ENCODE results near the gene STK17A.

STK17A gene

DNA sequence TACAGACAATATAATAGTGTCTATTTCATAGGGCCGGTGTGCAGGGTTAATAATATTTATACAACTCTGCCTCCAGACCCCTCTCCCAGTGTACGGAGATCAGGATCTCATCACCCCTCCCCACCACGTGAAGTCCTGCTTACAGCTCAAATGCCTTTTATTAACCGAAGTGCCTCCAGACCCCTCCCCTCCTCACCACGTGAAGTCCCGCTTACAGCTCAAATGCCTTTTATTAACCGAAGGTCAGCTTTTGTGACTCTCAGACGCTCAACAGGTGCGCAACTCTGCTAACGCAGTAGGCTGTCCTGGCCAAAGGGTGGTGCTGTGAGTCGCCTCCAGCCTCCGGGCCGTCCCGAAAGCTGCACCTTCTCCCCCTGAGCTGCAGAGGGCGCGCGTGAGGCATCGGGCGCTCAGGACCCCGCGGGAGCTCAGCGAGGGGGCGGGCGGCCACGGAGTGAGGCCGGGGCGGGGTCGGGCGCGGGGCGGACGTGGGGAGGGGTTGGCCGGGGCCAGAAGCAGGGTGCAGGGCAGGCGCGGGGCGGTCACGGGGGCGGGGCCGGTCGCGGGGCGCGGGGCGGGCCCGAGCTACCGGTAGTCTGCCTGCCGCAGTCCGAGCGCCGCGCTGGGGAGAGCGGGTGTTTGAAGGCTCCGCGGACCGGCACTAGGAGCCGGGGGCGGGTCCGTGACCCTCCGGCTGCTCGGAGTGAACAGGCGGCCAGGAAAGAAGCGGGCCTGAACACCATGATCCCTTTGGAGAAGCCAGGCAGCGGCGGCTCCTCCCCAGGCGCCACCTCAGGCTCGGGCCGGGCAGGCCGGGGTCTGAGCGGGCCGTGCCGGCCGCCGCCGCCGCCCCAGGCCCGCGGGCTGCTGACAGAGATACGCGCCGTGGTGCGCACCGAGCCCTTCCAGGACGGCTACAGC, at the start of gene STK17A:
Gene STK17A, plus strand, starts transcription at position 606 of the 921 bp plus-strand sequence. Its CDS starts 136 bp downstream, at position 742.
- peak; percentile 89 for DNase-seq (ENCODE audit: low read depth)

DNA sequence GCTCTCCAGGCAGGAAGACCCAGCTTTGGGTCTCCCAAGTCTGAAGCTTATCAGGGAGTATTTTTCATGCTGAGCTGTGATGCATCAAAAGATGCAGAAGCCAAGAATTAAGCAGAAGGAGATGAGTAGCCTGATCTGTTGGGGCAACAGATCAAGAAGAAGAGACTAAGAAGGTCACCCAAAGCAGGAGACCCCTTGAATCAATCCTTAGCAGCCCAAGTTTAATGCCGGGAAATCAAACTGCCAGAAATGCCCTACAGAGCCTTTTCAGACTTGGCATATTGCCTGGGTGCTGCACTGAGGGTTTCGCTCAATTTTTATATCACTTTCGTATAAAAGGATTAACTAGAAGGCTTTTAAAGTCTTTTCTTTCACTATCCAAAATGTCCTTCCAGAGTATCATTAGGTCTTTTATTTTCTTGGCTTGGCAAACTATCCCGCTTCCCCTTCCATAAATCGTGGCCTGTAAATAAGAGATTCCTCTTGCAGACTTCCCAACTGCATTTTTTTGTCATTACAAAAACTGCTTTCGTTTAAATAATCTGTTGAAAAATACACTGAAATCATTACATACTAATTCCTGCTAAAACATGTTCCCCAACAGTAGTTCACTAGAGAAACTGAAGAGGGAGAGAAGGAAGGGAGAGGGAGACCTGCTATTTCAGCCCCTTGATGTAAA, 49.0 kb upstream of the STK17A start:
- peak; percentile 48 for DNase-seq (ENCODE audit: low read depth)

DNA sequence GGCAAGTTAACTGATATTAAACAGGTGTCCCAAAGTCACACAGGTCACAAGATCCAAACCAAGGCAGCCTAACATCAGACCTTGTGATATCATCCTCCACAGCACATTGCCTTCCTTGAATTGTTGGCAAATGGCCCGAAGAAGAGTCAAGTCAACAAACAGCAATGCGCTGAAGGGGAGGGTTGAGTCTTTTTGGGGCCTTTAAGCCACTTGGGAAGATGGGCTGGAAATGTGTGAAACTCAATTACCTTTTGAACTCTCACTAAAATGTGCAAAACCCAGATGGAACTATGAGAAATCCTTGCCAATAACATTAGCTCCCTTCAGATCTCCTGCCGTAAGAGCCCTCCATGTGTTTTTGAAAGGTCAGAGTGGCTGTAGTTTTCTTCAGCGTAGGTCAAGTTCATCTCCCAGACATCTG, 47.9 kb upstream of the STK17A start:
- peak; percentile 90 for DNase-seq (ENCODE audit: low read depth)

DNA sequence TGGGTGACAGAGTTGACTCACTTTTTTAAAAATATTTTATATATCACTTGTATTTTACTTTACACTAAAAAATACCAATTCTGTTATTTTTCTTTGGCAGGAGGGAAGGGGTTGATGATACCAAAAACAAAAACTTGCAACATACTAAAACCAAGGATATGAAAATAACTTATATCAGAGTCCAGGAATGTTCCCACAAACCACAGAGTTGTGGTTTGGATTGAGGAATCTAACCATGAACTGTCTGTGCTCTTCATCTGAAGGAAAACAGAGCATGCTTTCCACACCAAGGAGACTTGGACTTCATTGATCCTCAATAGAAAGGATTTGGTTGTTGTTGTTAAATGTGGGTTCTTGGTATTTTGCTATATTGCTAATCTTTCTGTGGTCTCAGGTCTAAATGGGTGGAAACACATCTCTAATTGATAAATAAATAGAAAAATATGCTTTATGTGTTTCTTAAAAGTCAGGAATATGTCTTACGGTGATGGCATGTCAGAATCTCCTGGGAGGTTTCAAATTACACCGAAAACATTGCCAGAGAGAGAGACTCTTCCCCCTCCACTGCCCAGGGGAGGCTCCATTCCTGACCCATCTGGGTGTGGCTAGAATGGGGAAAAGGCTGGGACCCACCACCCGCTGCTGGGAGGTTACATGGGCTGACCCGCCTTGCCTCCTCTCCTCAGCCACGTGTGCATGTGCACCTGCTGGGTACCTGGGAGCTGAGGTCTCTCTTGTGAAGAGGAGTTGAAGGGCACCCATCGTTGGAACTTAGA, 46.9 kb upstream of the STK17A start:
- peak; percentile 97 for DNase-seq (ENCODE audit: low read depth)

DNA sequence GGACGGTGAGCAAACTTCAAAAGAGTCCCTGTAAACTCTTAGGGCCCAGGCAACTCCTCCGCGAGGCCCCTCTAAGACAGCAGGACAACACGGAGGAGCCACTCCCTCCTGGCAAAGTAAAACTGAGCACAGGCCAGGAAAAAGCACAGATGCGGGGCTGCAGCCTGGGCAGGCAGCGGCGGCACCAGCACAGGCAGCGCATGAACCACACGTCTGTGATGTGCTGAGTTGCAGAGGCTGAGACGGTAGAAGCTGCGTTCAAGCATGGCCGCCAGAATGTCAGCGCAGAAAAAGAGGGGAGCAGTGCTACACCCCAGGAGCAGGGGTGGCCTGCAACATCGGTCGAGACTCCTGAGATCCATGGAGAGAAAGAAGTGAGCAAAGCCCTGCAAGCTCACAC, 46.1 kb upstream of the STK17A start:
- DNase-seq (ENCODE audit: low read depth) = no peak

DNA sequence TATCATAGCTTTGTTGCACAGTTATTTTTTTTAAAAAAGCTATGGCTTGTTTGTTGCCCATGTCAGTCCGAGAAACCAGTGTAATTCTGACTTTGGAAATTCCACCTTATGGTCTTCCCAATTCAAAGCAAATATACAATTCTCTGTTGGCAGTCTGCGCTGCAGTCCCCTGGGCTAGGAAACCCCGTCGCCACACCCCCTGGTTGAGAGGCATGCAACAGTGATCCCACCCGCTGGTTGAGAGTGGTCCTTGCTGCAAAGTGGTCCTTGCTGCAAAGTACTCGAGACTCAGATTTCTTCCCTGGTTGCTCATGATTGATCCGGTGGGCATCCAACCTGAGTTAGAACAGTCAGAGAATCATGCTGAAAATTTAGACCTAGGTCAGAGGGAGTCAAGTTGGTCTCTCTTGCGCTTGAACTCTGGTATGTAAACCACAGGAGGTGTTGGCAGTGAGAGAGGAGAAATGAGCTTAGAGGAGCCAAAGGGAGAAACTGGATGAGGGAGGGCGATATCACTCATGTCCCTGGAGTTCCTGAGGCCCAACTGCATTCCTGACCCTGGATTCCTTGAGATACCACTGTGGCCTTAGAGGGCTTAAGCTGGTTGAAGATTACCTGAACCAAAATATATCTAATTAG, 45.0 kb upstream of the STK17A start:
- peak; percentile 43 for DNase-seq (ENCODE audit: low read depth)

DNA sequence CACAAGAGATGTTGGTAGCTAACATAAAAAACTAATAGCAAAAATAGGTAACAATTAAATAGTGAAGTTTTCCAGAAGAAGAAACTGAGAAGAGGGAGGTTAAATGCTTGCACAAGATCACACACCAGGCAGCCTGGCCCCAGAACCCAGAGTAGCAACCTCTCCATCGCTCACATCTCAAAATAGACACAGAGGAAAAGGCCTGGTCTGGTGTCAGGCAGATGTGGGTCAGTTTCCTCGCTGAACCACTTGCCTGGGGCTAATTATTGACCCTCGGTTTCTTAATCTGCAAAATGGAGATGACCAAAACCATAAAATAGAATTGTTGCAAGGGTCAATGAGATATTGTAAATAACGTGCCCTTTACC, 44.5 kb upstream of the STK17A start:
- no peak for DNase-seq (ENCODE audit: low read depth)

DNA sequence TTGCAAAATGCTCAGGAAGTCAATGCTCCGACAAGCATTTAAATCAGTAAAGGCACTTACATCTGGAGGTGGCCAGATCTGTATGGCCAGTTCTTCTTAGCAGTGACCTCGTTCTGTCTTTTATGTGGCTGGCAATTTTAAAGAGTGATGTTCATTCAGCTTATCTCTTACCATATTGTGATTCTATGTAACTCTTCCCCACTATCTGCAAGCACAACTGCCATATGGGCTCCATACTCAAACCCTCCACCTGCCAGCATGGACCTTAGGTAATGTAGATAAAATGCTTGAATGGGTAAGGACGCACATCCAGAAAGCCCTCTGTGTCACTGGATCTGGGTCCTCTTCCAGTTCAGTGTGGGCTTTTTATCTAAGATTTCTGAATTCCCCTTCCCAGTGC, 42.4 kb upstream of the STK17A start:
- DNase-seq (ENCODE audit: low read depth) = no peak

DNA sequence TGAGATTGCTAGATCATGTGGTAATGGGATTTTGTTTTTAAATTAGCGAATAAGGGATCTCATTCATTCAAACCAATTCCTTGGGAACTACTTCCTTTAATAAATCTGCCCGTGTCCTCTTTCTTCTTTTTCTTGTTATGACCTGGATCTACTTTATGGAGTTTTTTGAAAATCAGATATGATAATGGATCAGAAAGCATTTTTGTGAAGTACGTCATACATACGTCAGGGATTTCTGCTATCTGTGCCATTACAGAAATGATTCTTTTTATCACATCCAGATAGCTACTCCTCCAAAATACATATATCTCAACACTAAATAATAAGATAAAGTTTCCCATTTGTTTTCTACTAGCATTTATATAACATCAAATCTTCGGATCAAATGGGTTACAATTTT, 40.2 kb upstream of the STK17A start:
- DNase-seq (ENCODE audit: low read depth) = no peak

DNA sequence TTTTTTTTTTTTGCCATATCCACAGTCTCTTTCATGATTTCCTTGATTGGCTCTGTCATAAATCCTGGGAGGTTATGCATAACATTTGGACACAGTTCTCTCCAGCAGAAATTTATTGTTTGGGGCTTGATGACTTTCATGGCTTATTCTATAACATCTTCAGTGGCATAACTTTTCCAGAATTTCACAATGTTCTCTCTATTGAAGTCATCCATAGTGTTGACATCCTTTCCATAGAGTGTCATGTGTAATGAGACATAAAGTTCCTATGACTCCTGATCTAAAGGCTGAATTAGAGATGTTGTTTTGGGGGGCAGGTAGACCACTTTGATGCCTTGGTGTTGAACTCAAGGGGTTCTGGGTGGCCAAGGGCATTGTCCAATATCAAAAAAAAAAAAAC, 36.7 kb upstream of the STK17A start:
- DNase-seq (ENCODE audit: low read depth) = no peak

DNA sequence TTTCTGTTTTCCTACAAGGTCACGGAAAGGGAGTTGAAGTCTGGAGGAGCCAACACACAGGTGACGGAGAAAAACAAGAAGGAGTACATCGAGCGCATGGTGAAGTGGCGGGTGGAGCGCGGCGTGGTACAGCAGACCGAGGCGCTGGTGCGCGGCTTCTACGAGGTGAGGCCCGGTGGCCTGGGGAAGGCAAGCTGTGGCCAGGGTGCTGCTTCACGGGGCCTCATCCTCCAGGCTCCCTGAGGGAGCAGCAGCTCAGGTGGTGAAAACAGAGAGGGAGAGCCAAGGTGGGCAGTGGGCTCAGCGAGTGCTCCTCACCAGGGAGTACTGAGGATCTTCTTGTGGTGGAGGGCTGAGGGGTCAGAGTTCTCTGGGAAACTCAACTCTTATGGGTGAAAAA, 32.5 kb upstream of the STK17A start:
- DNase-seq (ENCODE audit: low read depth) = no peak

DNA sequence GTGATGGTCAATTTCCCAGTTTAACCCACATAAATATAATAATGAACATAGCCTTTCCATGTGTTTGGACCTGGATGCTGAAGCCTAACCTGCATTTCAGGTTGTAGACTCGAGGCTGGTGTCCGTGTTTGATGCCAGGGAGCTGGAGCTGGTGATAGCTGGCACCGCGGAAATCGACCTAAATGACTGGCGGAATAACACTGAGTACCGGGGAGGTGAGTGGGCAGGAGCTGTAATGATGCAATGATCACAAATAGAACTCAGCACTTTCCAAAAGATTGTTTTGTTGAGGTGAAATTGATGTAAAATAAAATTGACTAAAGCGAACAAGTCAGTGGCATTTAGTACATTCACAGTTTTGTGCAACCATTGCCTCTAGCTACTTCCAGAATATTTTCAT, 30.8 kb upstream of the STK17A start:
- DNase-seq (ENCODE audit: low read depth) = no peak

DNA sequence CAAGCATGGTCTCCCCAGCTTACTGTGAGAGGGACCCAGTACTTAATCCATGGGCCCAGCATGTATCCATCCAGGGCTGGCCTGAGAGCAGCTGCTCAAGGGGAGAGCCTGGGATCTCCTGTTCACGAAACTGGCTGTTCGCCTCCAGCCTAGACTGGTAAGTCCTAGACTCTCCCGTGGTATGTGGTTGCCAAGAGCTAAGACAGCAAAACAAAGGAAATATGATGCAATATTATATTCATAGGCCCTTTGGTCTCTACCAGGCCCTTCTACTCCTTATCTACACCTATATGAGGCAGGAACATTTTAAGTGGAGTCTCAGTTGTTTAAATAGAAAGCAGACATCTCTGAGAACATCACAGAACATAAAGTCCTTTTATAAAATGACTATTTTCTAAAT, 28.9 kb upstream of the STK17A start:
- peak; percentile 78 for DNase-seq (ENCODE audit: low read depth)

DNA sequence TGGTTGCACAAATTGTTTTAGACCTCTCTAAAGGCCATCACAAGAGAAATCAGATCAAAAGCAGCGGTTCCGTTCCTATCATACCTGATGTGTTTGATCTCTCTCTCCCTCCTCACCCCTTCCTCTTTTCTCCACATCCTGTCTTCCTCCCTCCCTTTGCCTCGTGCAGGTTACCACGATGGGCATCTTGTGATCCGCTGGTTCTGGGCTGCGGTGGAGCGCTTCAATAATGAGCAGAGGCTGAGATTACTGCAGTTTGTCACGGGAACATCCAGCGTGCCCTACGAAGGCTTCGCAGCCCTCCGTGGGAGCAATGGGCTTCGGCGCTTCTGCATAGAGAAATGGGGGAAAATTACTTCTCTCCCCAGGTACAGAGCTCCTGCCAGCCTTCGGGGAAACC, 28.5 kb upstream of the STK17A start:
- no peak for DNase-seq (ENCODE audit: low read depth)

DNA sequence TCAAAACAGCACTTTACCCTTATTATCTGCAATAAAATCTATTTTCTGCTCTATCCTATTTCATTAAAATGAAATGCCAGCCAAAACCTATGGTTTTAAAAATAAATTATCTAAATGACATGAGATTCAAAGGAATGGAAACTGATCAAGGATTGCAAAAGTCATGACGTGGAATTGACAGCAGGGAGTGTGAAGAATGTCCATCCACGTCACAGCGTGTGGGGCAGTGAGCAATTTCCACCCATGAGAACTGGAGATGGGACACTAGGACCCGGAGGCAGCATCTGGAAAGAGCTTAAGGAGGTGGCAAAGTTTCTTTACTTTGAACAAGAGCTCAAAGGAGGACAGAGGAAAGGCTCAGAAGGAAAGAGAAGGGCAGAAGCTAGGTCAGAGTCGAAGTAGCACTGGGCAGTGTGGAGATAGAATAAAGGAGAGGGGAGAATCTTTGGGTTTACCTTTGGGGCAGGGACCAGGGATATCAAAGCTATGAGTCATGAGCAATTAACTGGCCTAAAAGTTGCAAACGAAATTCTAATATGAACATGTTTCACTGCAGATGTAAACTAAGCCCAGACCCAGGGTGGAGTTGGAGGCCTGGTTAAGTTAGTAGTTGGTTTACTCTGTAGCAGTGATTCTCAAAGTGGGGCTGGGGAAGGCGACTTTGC, 24.9 kb upstream of the STK17A start:
- no peak for DNase-seq (ENCODE audit: low read depth)

DNA sequence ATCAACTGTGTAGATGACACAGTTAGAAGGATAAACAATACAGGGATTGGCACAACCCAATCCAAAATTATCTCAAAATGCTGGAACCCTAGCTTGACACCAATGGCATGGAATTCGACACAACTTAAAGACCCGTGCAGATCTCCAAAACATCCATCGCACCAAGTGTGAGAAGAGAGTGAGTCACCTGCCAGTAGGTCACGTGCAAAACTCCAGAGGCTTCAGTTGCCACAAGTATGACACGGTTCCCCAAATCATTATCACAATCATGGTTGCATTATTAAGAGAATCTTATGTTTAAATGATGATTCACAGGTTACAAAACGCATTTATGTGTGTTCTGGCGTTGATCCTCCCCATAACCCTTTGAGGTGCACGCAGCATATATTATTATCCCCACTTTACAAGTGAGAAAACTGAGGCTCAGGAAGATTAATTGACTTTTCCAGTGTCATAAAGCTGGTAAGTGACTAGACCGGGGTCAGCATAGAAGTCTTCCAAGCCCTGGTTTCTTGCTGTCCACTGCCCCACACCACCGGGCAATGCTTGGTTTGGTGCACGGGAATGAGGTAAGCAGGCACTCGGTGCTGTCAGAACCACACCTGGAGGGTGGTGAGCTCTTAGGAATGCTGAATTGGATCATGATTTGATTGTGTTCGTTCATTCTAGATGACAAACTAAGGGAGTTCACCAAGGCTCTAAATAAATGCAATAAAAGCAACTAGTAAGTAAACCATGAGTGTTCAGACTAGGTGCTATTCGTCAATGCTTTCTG, 23.6 kb upstream of the STK17A start:
- DNase-seq (ENCODE audit: low read depth) = no peak

DNA sequence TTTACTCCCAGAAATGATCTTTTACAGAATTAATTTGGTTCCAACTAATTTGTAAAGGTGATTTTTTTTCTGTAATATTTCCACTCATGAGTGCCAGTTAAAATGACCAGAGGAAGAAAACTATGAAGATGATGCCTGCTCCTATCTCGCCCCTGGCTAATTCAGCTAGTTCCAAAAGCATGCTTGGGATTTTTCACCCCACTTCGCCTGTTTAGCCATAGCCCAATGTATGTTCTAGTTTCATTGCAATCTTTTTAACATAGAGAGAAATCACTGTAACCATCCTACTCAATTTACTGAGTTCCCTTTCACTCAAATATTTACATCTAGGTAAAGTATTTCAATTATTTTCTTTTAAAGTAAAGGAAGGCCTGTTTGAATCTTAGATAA, 23.0 kb upstream of the STK17A start:
- no peak for DNase-seq (ENCODE audit: low read depth)

DNA sequence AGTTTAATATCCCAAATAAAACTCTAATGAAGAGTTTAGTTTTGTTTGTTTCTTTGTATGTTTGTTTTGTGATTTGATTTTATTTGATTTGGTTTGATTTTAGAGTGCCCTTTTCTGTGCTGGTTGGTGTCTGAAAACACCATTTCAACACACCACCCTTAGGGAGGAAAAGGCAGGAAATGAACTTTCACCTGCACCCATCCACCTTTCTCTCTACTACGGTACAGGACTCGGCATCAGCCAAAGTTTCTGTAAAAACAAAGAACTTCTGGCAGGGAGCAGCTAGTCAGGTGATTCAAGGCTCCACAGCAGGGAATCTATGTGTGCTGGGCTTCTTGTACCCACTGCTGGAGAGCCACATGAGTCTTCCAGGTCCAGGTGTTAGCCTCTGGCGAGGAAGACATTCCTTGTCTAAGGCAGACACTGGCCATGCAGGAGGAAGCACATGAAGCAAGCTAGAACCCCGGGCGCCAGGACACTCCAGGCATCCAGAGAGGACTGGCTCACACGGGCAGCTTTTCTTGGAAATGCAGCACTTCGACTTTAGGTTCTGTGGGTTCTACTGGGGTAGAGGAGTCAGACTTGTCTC, 22.1 kb upstream of the STK17A start:
- DNase-seq (ENCODE audit: low read depth) = no peak

DNA sequence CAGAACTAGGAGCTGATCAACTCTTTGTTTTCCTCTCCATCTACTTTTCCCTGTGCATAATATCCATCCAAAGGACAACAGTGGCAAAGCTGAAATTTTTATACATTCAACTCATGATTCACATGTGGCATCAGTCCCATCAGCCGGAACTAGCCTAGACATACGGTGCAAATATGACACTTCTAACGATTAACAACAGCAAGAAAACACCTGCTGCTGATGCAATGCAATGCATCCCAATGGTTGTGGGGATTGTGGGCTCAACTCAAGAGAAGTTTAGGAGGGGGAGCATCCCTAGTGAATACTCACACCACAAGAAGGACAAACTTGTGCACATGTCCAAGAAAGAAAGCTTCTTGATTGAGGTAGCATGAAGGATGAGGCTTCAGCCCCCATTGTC, 20.5 kb upstream of the STK17A start:
- no peak for DNase-seq (ENCODE audit: low read depth)

DNA sequence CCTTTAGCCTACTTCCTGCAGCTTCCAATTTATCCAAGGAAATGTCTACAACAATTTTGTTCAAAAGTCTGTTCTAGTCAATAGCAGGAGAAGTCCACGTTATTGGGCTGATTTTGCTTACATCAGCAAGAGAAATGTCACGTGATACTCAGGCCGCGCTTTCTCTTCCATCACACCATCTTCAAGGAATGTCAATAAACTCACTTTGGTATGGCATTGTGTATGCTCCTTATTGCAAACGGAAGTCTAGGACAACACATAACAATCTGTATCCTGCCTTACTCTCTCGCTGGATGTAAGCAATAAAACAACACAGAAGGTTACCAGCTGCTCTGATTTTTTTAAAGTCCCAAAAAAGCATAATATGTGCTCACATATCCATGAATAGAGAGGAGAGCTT, 17.1 kb upstream of the STK17A start:
- no peak for DNase-seq (ENCODE audit: low read depth)

DNA sequence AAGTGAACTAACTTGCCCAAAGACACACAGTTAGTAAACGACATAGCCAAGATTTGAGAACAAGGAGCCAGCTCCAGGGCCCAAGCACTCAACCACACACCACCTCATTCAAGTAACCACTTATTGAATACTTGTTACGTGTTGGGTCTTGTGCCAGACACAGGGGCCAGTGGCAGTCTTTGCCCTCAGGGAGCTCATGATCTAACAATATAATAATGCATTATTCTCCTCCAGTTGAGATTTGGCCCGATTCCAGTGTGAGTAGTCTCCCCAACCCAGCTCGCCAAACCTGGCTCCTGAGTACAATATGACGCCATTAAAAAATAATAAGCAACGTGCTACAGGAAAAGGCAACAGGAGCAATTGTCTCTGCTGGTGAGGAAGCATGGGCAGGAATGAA, 14.4 kb upstream of the STK17A start:
- DNase-seq (ENCODE audit: low read depth) = peak; percentile 68
